ENCODE data around the gene MED28.
A peak's percentile ranks its signal among the peaks of the same experiment; 100 is the strongest.

Gene MED28

GRCh38 chr4:17595471-17596005 lies 18.9 kb upstream of the MED28 start:
- H3K27ac ChIP-seq: no peak overlapping the region
- TF ChIP-seq, protein P1, sequence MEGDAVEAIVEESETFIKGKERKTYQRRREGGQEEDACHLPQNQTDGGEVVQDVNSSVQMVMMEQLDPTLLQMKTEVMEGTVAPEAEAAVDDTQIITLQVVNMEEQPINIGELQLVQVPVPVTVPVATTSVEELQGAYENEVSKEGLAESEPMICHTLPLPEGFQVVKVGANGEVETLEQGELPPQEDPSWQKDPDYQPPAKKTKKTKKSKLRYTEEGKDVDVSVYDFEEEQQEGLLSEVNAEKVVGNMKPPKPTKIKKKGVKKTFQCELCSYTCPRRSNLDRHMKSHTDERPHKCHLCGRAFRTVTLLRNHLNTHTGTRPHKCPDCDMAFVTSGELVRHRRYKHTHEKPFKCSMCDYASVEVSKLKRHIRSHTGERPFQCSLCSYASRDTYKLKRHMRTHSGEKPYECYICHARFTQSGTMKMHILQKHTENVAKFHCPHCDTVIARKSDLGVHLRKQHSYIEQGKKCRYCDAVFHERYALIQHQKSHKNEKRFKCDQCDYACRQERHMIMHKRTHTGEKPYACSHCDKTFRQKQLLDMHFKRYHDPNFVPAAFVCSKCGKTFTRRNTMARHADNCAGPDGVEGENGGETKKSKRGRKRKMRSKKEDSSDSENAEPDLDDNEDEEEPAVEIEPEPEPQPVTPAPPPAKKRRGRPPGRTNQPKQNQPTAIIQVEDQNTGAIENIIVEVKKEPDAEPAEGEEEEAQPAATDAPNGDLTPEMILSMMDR (conservative IDR thresholded peaks at IDR 0.05): no peak

GRCh38 chr4:17597517-17597916 lies 16.9 kb upstream of the MED28 start:
- TF ChIP-seq, protein P1 (conservative IDR thresholded peaks at IDR 0.05): peak; percentile 79
- H3K27ac ChIP-seq: no peak overlapping the region

- TF ChIP-seq, protein P1 (conservative IDR thresholded peaks at IDR 0.05): no peak
- no peak overlapping the region for H3K27ac ChIP-seq
Observed at GRCh38 chr4:17599826-17600225, 14.6 kb upstream of the MED28 start.

GRCh38 chr4:17605236-17605635 lies 9.2 kb upstream of the MED28 start:
- TF ChIP-seq, protein P1 (conservative IDR thresholded peaks at IDR 0.05): no peak
- no peak overlapping the region for H3K27ac ChIP-seq

DNA sequence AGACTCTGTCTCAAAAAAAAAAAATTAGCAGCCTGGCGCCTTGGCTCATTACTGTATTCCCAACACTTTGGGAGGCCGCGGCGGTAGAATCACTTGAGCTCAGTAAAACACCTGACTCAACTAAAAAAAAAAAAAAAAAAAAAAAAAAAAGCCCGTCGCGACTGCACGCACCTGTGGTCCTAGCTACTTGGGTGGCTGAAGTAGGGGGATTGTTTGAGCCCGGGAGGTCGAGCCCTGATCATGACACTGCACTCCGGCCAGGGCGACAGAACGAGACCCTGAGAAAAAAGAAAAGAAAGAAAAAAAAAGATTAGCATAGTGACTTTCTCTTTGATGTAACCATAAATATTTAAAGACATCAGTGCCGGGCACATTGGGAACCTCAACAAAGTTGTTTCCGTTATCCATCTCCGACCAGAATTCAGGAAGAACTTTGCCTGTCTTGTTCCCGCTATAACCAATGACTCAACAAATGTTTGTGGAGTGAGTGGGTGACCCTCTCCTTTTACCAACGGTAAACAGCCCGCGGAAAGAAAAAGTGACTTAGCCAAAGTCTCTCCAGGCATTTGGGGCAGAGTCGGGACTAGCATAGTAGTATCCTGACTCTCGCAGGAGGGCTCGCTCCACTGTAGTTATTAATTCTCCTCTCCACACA lies 553 bp upstream of the MED28 start:
- TF ChIP-seq, protein P1 (conservative IDR thresholded peaks at IDR 0.05): no peak; the same call in 1 of the 2 replicates
- H3K27ac ChIP-seq: peak overlapping the region; percentile 80

GRCh38 chr4:17616283-17616682 lies 1.8 kb downstream of the MED28 start:
- TF ChIP-seq, protein P1 (conservative IDR thresholded peaks at IDR 0.05): no peak
- H3K27ac ChIP-seq: no peak overlapping the region

DNA sequence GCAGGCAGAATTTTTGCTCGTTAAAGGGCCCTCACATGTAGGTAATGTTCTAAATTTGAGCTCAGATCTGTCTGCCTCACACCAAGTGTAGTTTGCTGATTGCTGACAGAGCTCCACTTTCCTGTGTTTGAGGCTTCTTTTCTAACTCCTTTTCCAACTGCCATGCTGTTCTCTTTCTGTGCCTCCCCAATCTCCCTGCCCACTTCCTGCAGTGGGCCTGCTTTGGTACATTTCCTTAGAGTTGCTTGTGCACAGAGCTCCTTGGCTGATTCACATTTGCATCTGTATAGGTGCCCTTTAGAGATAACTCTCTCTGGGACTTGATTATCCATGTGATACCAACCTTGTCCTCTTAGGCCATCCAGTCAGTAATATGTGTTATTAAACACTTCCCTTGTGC lies 4.5 kb downstream of the MED28 start:
- TF ChIP-seq, protein P1 (conservative IDR thresholded peaks at IDR 0.05): no peak
- no peak overlapping the region for H3K27ac ChIP-seq
